ENCODE data around the gene HLCS.

HLCS gene

DNA sequence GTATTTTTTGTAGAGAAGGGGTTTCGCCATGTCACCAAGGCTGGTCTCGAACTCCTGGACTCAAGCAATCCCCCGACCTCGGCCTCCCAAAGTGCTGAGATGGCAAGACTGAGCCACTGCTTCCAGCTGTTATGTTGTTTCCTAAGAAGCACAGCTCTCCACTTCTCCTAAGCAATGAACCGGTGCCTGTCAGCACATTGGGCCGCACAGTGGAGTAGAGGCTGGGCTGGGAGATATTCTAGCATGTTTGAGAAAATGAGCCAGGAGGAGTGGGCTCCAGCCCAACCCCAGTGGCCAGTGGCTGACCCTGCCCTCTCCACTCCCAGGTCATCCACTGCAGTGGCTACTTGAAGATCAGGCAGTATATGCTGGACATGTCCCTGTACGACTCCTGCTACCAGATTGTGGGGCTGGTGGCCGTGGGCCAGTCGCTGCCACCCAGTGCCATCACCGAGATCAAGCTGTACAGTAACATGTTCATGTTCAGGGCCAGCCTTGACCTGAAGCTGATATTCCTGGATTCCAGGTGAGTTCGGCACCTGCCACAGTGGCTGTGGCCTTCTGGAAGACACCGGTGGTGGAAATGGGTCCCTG is 240.6 kb downstream of the HLCS start:
- H3K9me3 ChIP-seq (ENCODE audit: control extremely low read depth in 1 of 5, control insufficient read depth in 4 of 5, insufficient read depth in 2 of 5, low read depth in 1 of 5, low read length in 4 of 5), result no peaks in the 10 kb centered on the region
- H3K4me3 ChIP-seq (ENCODE audit: control insufficient read depth in 1 of 7, extremely low read depth in 1 of 7, insufficient read depth in 4 of 7, low read depth in 2 of 7, low read length in 6 of 7), result no peak overlapping the region
- no peaks in the 10 kb centered on the region for H3K4me1 ChIP-seq (ENCODE audit: control extremely low read depth in 1 of 4, control insufficient read depth in 4 of 4, insufficient read depth in 4 of 4, low read length in 3 of 4)
- no peak for DNase-seq
- ChIA-PET CTCF (no interaction called here), POLR2A (no interaction called here)
- H3K27ac ChIP-seq (ENCODE audit: insufficient read depth in 1 of 2, low read depth in 1 of 2, low read length in 2 of 2, poor library complexity in 1 of 2, severe bottlenecking in 2 of 2), result no peak overlapping the region
- H3K27me3 ChIP-seq (replicated peaks in 2 of 5; ENCODE audit: control insufficient read depth in 4 of 5, insufficient read depth in 5 of 5, low read length in 4 of 5), result peaks cover 0 to 56% (median 15%) of the 10 kb centered on the region in 5 experiments
- H3K36me3 ChIP-seq (ENCODE audit: control insufficient read depth in 4 of 4, insufficient read depth in 4 of 4, low read length in 3 of 4), result no peaks in the 10 kb centered on the region
- WGBS (ENCODE audit: insufficient coverage), result 99% methylated on average over 11 of the region's 12 CpGs

DNA sequence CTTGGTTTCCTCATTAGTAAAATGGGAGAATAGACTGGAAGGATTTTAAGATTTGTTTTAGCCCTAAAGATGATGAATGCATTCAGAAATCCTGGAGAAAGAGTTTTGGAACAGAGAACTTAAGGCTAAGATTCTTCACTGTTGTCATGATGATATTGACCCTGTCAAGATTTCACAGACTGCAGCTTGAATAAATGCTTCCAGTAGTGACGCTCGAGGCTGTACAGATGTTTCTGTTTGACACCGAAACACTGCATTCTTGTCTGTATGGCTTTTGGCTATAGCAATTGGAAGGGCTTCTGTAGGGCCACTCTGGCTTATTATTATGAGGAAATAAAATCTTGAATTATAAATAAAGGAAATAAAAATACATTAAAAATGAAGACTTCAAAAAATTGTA is 241.8 kb downstream of the HLCS start:
- H3K4me3 ChIP-seq (ENCODE audit: control insufficient read depth in 1 of 7, extremely low read depth in 1 of 7, insufficient read depth in 4 of 7, low read depth in 2 of 7, low read length in 6 of 7), result no peak overlapping the region
- ChIA-PET CTCF (no interaction called here), POLR2A (no interaction called here)
- no peaks in the 10 kb centered on the region for H3K9me3 ChIP-seq (ENCODE audit: control extremely low read depth in 1 of 5, control insufficient read depth in 4 of 5, insufficient read depth in 2 of 5, low read depth in 1 of 5, low read length in 4 of 5)
- no peak overlapping the region for H3K27ac ChIP-seq (ENCODE audit: insufficient read depth in 1 of 2, low read depth in 1 of 2, low read length in 2 of 2, poor library complexity in 1 of 2, severe bottlenecking in 2 of 2)
- H3K36me3 ChIP-seq (ENCODE audit: control insufficient read depth in 4 of 4, insufficient read depth in 4 of 4, low read length in 3 of 4), result no peaks in the 10 kb centered on the region
- 100% methylated on average over 2 of the region's 3 CpGs for WGBS (ENCODE audit: insufficient coverage)
- peaks cover 2 to 56% (median 8%) of the 10 kb centered on the region in 5 experiments for H3K27me3 ChIP-seq (replicated peaks in 2 of 5; ENCODE audit: control insufficient read depth in 4 of 5, insufficient read depth in 5 of 5, low read length in 4 of 5)
- H3K4me1 ChIP-seq (ENCODE audit: control extremely low read depth in 1 of 4, control insufficient read depth in 4 of 4, insufficient read depth in 4 of 4, low read length in 3 of 4), result no peaks in the 10 kb centered on the region
- no peak for DNase-seq

DNA sequence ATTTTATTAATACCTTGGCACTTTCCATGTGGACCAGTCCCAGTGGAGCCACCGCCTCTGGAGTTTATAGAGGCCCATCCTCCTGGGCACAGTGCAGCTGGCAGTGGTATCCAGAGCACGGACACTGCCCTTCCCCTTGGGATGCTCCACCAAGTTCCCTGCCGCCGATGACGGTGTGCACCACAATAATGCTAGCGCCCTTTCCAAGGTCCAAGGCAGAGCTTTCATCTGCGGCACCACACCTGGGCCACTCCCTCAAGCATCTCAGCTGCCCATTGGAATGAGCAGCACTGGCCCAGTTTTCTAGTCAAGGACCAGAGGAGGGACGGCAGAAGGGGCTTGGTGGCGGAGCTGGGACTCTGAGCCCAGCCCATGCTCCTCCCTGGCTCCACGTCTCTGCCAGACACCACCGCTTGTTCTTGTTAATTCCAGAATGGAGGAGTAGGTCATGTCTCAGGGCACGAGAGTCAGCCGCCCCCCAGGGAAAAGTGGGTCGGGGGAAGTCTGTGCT is 243.0 kb downstream of the HLCS start:
- ChIA-PET CTCF (interaction anchor here (0.5 to 1.0 kb wide), 2 partner anchors 23 to 306 kb away, joined by 3 read pairs; no protein-coding TSS in a partner anchor), POLR2A (no interaction called here)
- no peak for DNase-seq
- 94% methylated on average over 11 of the region's 14 CpGs for WGBS (ENCODE audit: insufficient coverage)
- no peak overlapping the region for H3K4me3 ChIP-seq (ENCODE audit: control insufficient read depth in 1 of 7, extremely low read depth in 1 of 7, insufficient read depth in 4 of 7, low read depth in 2 of 7, low read length in 6 of 7)
- H3K4me1 ChIP-seq (ENCODE audit: control extremely low read depth in 1 of 4, control insufficient read depth in 4 of 4, insufficient read depth in 4 of 4, low read length in 3 of 4), result no peaks in the 10 kb centered on the region
- peaks cover 2 to 61% (median 4%) of the 10 kb centered on the region in 5 experiments for H3K27me3 ChIP-seq (replicated peaks in 2 of 5; ENCODE audit: control insufficient read depth in 4 of 5, insufficient read depth in 5 of 5, low read length in 4 of 5)
- H3K36me3 ChIP-seq (ENCODE audit: control insufficient read depth in 4 of 4, insufficient read depth in 4 of 4, low read length in 3 of 4), result no peaks in the 10 kb centered on the region
- no peaks in the 10 kb centered on the region for H3K9me3 ChIP-seq (ENCODE audit: control extremely low read depth in 1 of 5, control insufficient read depth in 4 of 5, insufficient read depth in 2 of 5, low read depth in 1 of 5, low read length in 4 of 5)
- no peak overlapping the region for H3K27ac ChIP-seq (ENCODE audit: insufficient read depth in 1 of 2, low read depth in 1 of 2, low read length in 2 of 2, poor library complexity in 1 of 2, severe bottlenecking in 2 of 2)

DNA sequence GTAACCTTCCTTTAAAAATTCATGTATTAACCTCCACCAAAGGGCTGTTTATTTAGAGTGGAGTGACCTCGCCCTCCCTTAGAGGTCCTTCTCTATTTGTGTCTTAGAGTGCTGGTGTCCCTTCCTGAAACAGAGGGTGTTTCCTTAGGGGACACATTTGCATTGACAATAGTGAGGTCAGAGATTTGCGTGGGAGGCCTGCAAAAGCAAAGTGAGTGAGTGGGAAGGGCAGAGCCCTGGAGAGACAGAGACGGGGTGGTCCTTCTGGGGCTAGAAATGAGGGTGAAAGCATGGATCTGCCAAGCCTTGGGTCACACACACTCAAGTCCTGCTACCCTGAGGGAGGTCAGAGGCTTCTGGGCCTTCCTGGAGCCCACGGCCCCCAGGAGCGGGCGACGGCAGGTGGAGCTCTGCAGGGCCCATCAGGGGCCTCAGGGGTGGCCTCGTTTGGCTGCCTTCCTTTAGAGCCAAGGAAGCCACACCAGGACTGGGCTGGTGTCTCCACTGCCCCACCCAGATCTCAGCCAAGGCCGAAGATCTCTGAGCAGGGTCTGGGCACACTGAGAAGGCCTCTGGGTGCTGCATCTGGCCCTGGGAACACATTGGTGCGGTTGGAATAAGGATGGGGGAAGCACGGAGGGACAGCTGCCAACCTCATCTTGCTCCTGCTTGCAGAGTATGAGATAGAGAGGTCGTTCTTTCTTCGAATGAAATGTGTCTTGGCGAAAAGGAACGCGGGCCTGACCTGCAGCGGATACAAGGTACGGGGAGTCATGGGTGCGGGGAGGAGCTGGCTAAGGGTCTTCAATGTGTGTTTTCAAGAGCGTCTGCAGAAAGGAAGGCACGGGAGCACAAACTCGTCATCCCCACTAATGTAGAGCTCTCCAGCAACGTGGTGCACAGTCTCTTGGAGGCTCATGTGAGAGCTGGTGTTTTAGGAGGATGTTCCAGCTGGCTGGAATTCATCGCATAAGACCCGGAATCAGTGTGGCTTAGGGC is 243.8 kb downstream of the HLCS start:
- Histone ChIP-seq H3K27ac (ENCODE audit: insufficient read depth in 1 of 2, low read depth in 1 of 2, low read length in 2 of 2, poor library complexity in 1 of 2, severe bottlenecking in 2 of 2) (no peak overlapping the region), H3K27me3 (replicated peaks in 2 of 5; ENCODE audit: control insufficient read depth in 4 of 5, insufficient read depth in 5 of 5, low read length in 4 of 5) (peaks cover 2 to 68% (median 4%) of the 10 kb centered on the region in 5 experiments), H3K36me3 (ENCODE audit: control insufficient read depth in 4 of 4, insufficient read depth in 4 of 4, low read length in 3 of 4) (no peaks in the 10 kb centered on the region), H3K4me3 (ENCODE audit: control insufficient read depth in 1 of 7, extremely low read depth in 1 of 7, insufficient read depth in 4 of 7, low read depth in 2 of 7, low read length in 6 of 7) (no peak overlapping the region), H3K4me1 (ENCODE audit: control extremely low read depth in 1 of 4, control insufficient read depth in 4 of 4, insufficient read depth in 4 of 4, low read length in 3 of 4) (no peaks in the 10 kb centered on the region), H3K9me3 (ENCODE audit: control extremely low read depth in 1 of 5, control insufficient read depth in 4 of 5, insufficient read depth in 2 of 5, low read depth in 1 of 5, low read length in 4 of 5) (no peaks in the 10 kb centered on the region)
- no peak for DNase-seq
- ChIA-PET POLR2A (no interaction called here), CTCF (interaction anchor here (1.0 kb wide), 1 partner anchor 24 kb away, joined by 3 read pairs; no protein-coding TSS in a partner anchor)
- 96% methylated on average over 22 of the region's 25 CpGs for WGBS (ENCODE audit: insufficient coverage)

DNA sequence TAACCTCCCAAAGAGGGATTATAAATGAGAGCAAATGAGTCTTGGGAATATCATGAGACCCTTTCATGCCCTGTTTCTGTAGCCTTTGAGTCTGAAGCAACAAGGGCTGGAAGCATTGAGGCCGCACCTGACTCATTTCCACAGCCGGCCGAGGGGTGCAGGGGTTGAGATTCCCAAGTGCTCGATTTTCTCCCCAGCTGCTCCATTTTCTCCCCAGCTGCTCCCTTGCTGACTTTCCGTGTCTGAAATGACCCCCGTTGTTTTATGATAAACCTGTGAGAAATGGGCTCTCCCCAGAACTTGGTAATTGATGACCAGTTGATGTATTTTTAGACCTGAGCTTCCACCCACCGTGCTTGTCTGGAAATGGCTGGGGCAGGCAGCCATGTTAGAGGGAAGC is 244.7 kb downstream of the HLCS start:
- Histone ChIP-seq H3K27me3 (replicated peaks in 2 of 5; ENCODE audit: control insufficient read depth in 4 of 5, insufficient read depth in 5 of 5, low read length in 4 of 5) (peaks cover 4 to 76% (median 6%) of the 10 kb centered on the region in 5 experiments), H3K4me1 (ENCODE audit: control extremely low read depth in 1 of 4, control insufficient read depth in 4 of 4, insufficient read depth in 4 of 4, low read length in 3 of 4) (no peaks in the 10 kb centered on the region), H3K27ac (ENCODE audit: insufficient read depth in 1 of 2, low read depth in 1 of 2, low read length in 2 of 2, poor library complexity in 1 of 2, severe bottlenecking in 2 of 2) (no peak overlapping the region), H3K9me3 (ENCODE audit: control extremely low read depth in 1 of 5, control insufficient read depth in 4 of 5, insufficient read depth in 2 of 5, low read depth in 1 of 5, low read length in 4 of 5) (no peaks in the 10 kb centered on the region), H3K4me3 (ENCODE audit: control insufficient read depth in 1 of 7, extremely low read depth in 1 of 7, insufficient read depth in 4 of 7, low read depth in 2 of 7, low read length in 6 of 7) (no peak overlapping the region), H3K36me3 (ENCODE audit: control insufficient read depth in 4 of 4, insufficient read depth in 4 of 4, low read length in 3 of 4) (no peaks in the 10 kb centered on the region)
- no peak for DNase-seq
- WGBS (ENCODE audit: insufficient coverage), result 94% methylated on average over 7 of the region's 7 CpGs
- ChIA-PET POLR2A (no interaction called here), CTCF (interaction anchor here (0.8 kb wide), 1 partner anchor 11 kb away, joined by 3 read pairs; no protein-coding TSS in a partner anchor)

DNA sequence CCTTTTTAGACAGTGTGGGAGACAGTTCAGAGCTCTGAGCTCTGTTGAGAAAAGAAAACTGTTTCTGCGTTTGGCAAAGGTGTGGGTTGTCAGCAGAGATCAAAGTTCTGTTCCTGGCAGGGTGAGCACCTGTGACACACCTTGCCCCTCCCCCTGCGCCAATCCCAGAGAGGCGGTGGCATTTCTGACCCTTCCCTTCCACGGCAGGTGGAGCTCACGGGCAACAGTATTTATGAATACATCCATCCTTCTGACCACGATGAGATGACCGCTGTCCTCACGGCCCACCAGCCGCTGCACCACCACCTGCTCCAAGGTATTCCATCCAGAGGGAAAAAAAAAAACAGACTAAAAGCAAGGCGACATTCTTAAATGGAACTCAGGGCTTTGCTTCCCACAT is 246.9 kb downstream of the HLCS start:
- ChIA-PET POLR2A (no interaction called here), CTCF (no interaction called here)
- H3K36me3 ChIP-seq (ENCODE audit: control insufficient read depth in 4 of 4, insufficient read depth in 4 of 4, low read length in 3 of 4), result no peaks in the 10 kb centered on the region
- H3K4me1 ChIP-seq (ENCODE audit: control extremely low read depth in 1 of 4, control insufficient read depth in 4 of 4, insufficient read depth in 4 of 4, low read length in 3 of 4), result no peaks in the 10 kb centered on the region
- 100% methylated on average over 1 of the region's 10 CpGs for WGBS (ENCODE audit: insufficient coverage)
- no peak for DNase-seq
- no peak overlapping the region for H3K27ac ChIP-seq (ENCODE audit: insufficient read depth in 1 of 2, low read depth in 1 of 2, low read length in 2 of 2, poor library complexity in 1 of 2, severe bottlenecking in 2 of 2)
- H3K4me3 ChIP-seq (ENCODE audit: control insufficient read depth in 1 of 7, extremely low read depth in 1 of 7, insufficient read depth in 4 of 7, low read depth in 2 of 7, low read length in 6 of 7), result no peak overlapping the region
- no peaks in the 10 kb centered on the region for H3K9me3 ChIP-seq (ENCODE audit: control extremely low read depth in 1 of 5, control insufficient read depth in 4 of 5, insufficient read depth in 2 of 5, low read depth in 1 of 5, low read length in 4 of 5)
- H3K27me3 ChIP-seq (replicated peaks in 2 of 5; ENCODE audit: control insufficient read depth in 4 of 5, insufficient read depth in 5 of 5, low read length in 4 of 5), result peaks cover 10 to 88% (median 26%) of the 10 kb centered on the region in 5 experiments
